Cardiac fibroblast (primary cell): Measurements from ENCODE around the gene GFOD2.

Source experiments
- DNase-seq, 2 donors: peaks; one replicate each; pipeline versions ENCODE4 v3.0.0 to v3.0.0-alpha.2; 2010; ENCODE audit warnings: low read depth in 2 of 2
- H3K4me3 ChIP-seq, 2 donors: replicated peaks in 1 of 2; 1 replicate in 1 of 2; 2 replicates in 1 of 2; pipeline ENCODE4 v1.5.1; 2011; ENCODE audit warnings: low read depth in 2 of 2, low read length in 2 of 2, mild to moderate bottlenecking in 2 of 2, moderate library complexity in 1 of 2
- CTCF ChIP-seq: IDR thresholded peaks from one replicate; pipeline ENCODE4 v1.5.1; 2011; ENCODE audit warnings: low read depth, mild to moderate bottlenecking, low read length, inconsistent platforms

GFOD2 gene

GRCh38 chr16:67734731-67735201, 15.7 kb upstream of the GFOD2 start:
- TF ChIP-seq CTCF, result no peak
- no peak overlapping the region for H3K4me3 ChIP-seq
- DNase-seq, result no peak

- no peak for TF ChIP-seq CTCF
- DNase-seq, result no peak
- H3K4me3 ChIP-seq, result no peak overlapping the region
Measured at GRCh38 chr16:67733734-67734470, 14.8 kb upstream of the GFOD2 start.

GRCh38 chr16:67731753-67732095, 12.6 kb upstream of the GFOD2 start:
- no peak overlapping the region for H3K4me3 ChIP-seq
- TF ChIP-seq CTCF, result no peak
- no peak for DNase-seq

- no peak for TF ChIP-seq CTCF
Measured at GRCh38 chr16:67731071-67731752, 12.1 kb upstream of the GFOD2 start.

GRCh38 chr16:67730326-67730725, 11.2 kb upstream of the GFOD2 start:
- TF ChIP-seq CTCF, result no peak
- no peak for DNase-seq
- H3K4me3 ChIP-seq, result no peak overlapping the region

More at GRCh38 chr16:67731071-67731752, 12.1 kb upstream of the GFOD2 start:
- DNase-seq, result no peak
- H3K4me3 ChIP-seq, result no peak overlapping the region

GRCh38 chr16:67729636-67730248, 10.6 kb upstream of the GFOD2 start:
- H3K4me3 ChIP-seq, result no peak overlapping the region
- TF ChIP-seq CTCF, result no peak

More at GRCh38 chr16:67729636-67730248, 10.6 kb upstream of the GFOD2 start:
- DNase-seq, result no peak
